GM21528 (cell line): ENCODE measurements around the gene SNX20.

Experiments
- ATAC-seq: cut with Tn5 transposase; IDR thresholded peaks from one replicate; pipeline ENCODE4 v1.9.1; 2021; ENCODE audit warnings: mild to moderate bottlenecking, moderate library complexity; ENCODE audit not compliant: unreplicated experiment, low FRiP score

The SNX20 gene

GRCh38 chr16:50681021-50681885 is at the start of gene SNX20:
Gene SNX20, minus strand, starts transcription at chr16:50681312. Its CDS starts 3,786 bp downstream, at chr16:50677526.
- ATAC-seq = peak; percentile 62

- no peak for ATAC-seq
Observed at GRCh38 chr16:50724306-50724705, 43.2 kb upstream of the SNX20 start.

GRCh38 chr16:50722960-50723359 is 41.8 kb upstream of the SNX20 start:
- ATAC-seq = no peak

GRCh38 chr16:50722405-50722737 is 41.3 kb upstream of the SNX20 start:
- ATAC-seq = no peak

GRCh38 chr16:50721549-50722404 is 40.7 kb upstream of the SNX20 start:
- no peak for ATAC-seq

GRCh38 chr16:50719401-50720337 is 38.6 kb upstream of the SNX20 start:
- ATAC-seq = no peak

GRCh38 chr16:50718761-50719400 is 37.8 kb upstream of the SNX20 start:
- ATAC-seq = no peak

GRCh38 chr16:50718061-50718760 is 37.1 kb upstream of the SNX20 start:
- no peak for ATAC-seq

GRCh38 chr16:50717494-50717893 is 36.4 kb upstream of the SNX20 start:
- no peak for ATAC-seq

- ATAC-seq = no peak
Observed at GRCh38 chr16:50717091-50717490, 36.0 kb upstream of the SNX20 start.

- no peak for ATAC-seq
Observed at GRCh38 chr16:50712956-50713355, 31.8 kb upstream of the SNX20 start.

- no peak for ATAC-seq
Observed at GRCh38 chr16:50712560-50712898, 31.4 kb upstream of the SNX20 start.

GRCh38 chr16:50711862-50712559 is 30.9 kb upstream of the SNX20 start:
- no peak for ATAC-seq

GRCh38 chr16:50711040-50711439 is 29.9 kb upstream of the SNX20 start:
- no peak for ATAC-seq

GRCh38 chr16:50709980-50710379 is 28.9 kb upstream of the SNX20 start:
- ATAC-seq = no peak

- ATAC-seq = no peak
Observed at GRCh38 chr16:50709061-50709684, 28.1 kb upstream of the SNX20 start.

- ATAC-seq = no peak
Observed at GRCh38 chr16:50708373-50709060, 27.4 kb upstream of the SNX20 start.

GRCh38 chr16:50706250-50706649 is 25.1 kb upstream of the SNX20 start:
- ATAC-seq = no peak
